Activated CD4-positive, alpha-beta T cell treated with anti-CD3 and anti-CD28 coated beads, Interleukin-2, amount 10 ng/mL, durations not matched to agents 24 days and 14 days (primary cell): ENCODE measurements around the gene MPZL3. TPM values are rescaled to one million over a fixed set of nuclear protein-coding genes. Genes with fewer than 3 reads are reported as not detected.

Source experiments
- DNase-seq: peaks from one replicate; pipeline ENCODE4 v3.0.0; 2022
- H3K27ac Mint-ChIP-seq: one replicate; pipeline ENCODE4 v1.8.0; 2022; ENCODE audit warnings: mild to moderate bottlenecking, mixed read lengths
- H3K27me3 Mint-ChIP-seq: one replicate; pipeline ENCODE4 v1.8.0; 2022; ENCODE audit warnings: mixed read lengths
- H3K36me3 Mint-ChIP-seq: one replicate; pipeline ENCODE4 v1.8.0; 2022; ENCODE audit warnings: low read depth, mild to moderate bottlenecking, mixed read lengths
- H3K4me1 Mint-ChIP-seq: one replicate; pipeline ENCODE4 v1.8.0; 2021; ENCODE audit warnings: mixed read lengths
- H3K4me3 Mint-ChIP-seq: one replicate; pipeline ENCODE4 v1.8.0; 2022; ENCODE audit warnings: mild to moderate bottlenecking, moderate library complexity, mixed read lengths
- H3K9me3 Mint-ChIP-seq: one replicate; pipeline ENCODE4 v1.8.0; 2021; ENCODE audit warnings: mixed read lengths
- intact Hi-C: fragments of 100-400 bp; cut with micrococcal nuclease; formaldehyde crosslinking; loops from one replicate; pipeline ENCODE4 v1.15.1; 2023
- total RNA-seq: library from RNA; stranded (reverse); gene quantifications from 2 replicates; pipeline ENCODE4 v1.2.3, GENCODE V29; 2022

The MPZL3 gene
- 64.6 and 65.4 TPM in 2 replicates for total RNA-seq

- DNase-seq = peak; percentile 94
- Mint-ChIP-seq H3K36me3 (peaks cover 35% of the 10 kb centered on the region), H3K27ac (peak within 1 kb of the TSS; percentile 97), H3K4me3 (peak within 1 kb of the TSS; percentile 97), H3K9me3 (no peaks in the 10 kb centered on the region), H3K4me1 (peaks cover 41% of the 10 kb centered on the region), H3K27me3 (no peaks in the 10 kb centered on the region)
- intact Hi-C loops = loop anchor here (1.0 to 5.0 kb wide), 3 partner anchors 11 to 150 kb away; partner anchors contain the start of gene ATP5MG
Measured at GRCh38 chr11:118251858-118252652, at the start of gene MPZL3. Gene MPZL3, minus strand, starts transcription at chr11:118252365. Its CDS starts 71 bp downstream, at chr11:118252294.

GRCh38 chr11:118301600-118302195 is 49.5 kb upstream of the MPZL3 start:
- Mint-ChIP-seq H3K36me3 (peaks cover 15% of the 10 kb centered on the region), H3K9me3 (no peaks in the 10 kb centered on the region), H3K4me1 (peaks cover 23% of the 10 kb centered on the region), H3K27me3 (no peaks in the 10 kb centered on the region), H3K4me3 (no peak overlapping the region), H3K27ac (no peak overlapping the region)
- intact Hi-C loops = no loop called here
- no peak for DNase-seq

- Mint-ChIP-seq H3K4me3 (no peak overlapping the region), H3K27ac (peak overlapping the region; percentile 31), H3K4me1 (peaks cover 17% of the 10 kb centered on the region), H3K9me3 (no peaks in the 10 kb centered on the region), H3K36me3 (no peaks in the 10 kb centered on the region), H3K27me3 (peaks cover 2% of the 10 kb centered on the region)
- intact Hi-C loops = loop anchor here (1.0 to 5.0 kb wide), 3 partner anchors 8 to 191 kb away; partner anchors contain the start of gene CD3E
- peak; percentile 79 for DNase-seq
Measured at GRCh38 chr11:118295815-118296454, 43.8 kb upstream of the MPZL3 start.

- intact Hi-C loops = loop anchor here (1.0 to 5.0 kb wide), 2 partner anchors 9 to 192 kb away; partner anchors contain the start of gene CD3E
- no peaks in the 10 kb centered on the region for H3K9me3 Mint-ChIP-seq
Measured at GRCh38 chr11:118295199-118295598, 43.0 kb upstream of the MPZL3 start.

GRCh38 chr11:118294053-118294452 is 41.9 kb upstream of the MPZL3 start:
- H3K27me3 Mint-ChIP-seq = peaks cover 2% of the 10 kb centered on the region
- H3K27ac Mint-ChIP-seq = no peak overlapping the region
- intact Hi-C loops = no loop called here
- no peaks in the 10 kb centered on the region for H3K9me3 Mint-ChIP-seq
- DNase-seq = no peak
- peaks cover 25% of the 10 kb centered on the region for H3K4me1 Mint-ChIP-seq
- peaks cover 2% of the 10 kb centered on the region for H3K36me3 Mint-ChIP-seq
- H3K4me3 Mint-ChIP-seq = no peak overlapping the region

More at GRCh38 chr11:118295199-118295598, 43.0 kb upstream of the MPZL3 start:
- peaks cover 21% of the 10 kb centered on the region for H3K4me1 Mint-ChIP-seq
- no peak overlapping the region for H3K4me3 Mint-ChIP-seq
- DNase-seq = no peak
- H3K36me3 Mint-ChIP-seq = no peaks in the 10 kb centered on the region
- H3K27ac Mint-ChIP-seq = no peak overlapping the region
- H3K27me3 Mint-ChIP-seq = peaks cover 2% of the 10 kb centered on the region

- intact Hi-C loops = loop anchor here (1.0 to 2.0 kb wide), 3 partner anchors 51 to 146 kb away; no protein-coding TSS in a partner anchor
- Mint-ChIP-seq H3K4me1 (peaks cover 25% of the 10 kb centered on the region), H3K36me3 (peaks cover 2% of the 10 kb centered on the region), H3K4me3 (no peak overlapping the region), H3K27ac (no peak overlapping the region), H3K27me3 (peaks cover 2% of the 10 kb centered on the region), H3K9me3 (no peaks in the 10 kb centered on the region)
- no peak for DNase-seq
Measured at GRCh38 chr11:118291477-118292135, 39.4 kb upstream of the MPZL3 start.

GRCh38 chr11:118290923-118291322 is 38.8 kb upstream of the MPZL3 start:
- Mint-ChIP-seq H3K36me3 (peaks cover 2% of the 10 kb centered on the region), H3K27me3 (peaks cover 2% of the 10 kb centered on the region), H3K4me3 (no peak overlapping the region), H3K27ac (peak overlapping the region; percentile 1), H3K9me3 (peaks cover 2% of the 10 kb centered on the region), H3K4me1 (peaks cover 23% of the 10 kb centered on the region)
- DNase-seq = peak; percentile 87
- intact Hi-C loops = loop anchor here (1.0 to 2.0 kb wide), 3 partner anchors 50 to 146 kb away; no protein-coding TSS in a partner anchor

- Mint-ChIP-seq H3K9me3 (peaks cover 3% of the 10 kb centered on the region), H3K36me3 (peaks cover 2% of the 10 kb centered on the region), H3K4me3 (no peak overlapping the region), H3K27me3 (peaks cover 2% of the 10 kb centered on the region), H3K4me1 (peaks cover 19% of the 10 kb centered on the region), H3K27ac (no peak overlapping the region)
- intact Hi-C loops = no loop called here
- DNase-seq = no peak
Measured at GRCh38 chr11:118289401-118289800, 37.2 kb upstream of the MPZL3 start.

GRCh38 chr11:118287006-118287405 is 34.8 kb upstream of the MPZL3 start:
- peaks cover 7% of the 10 kb centered on the region for H3K9me3 Mint-ChIP-seq
- no peaks in the 10 kb centered on the region for H3K27me3 Mint-ChIP-seq
- intact Hi-C loops = no loop called here
- H3K4me1 Mint-ChIP-seq = peaks cover 33% of the 10 kb centered on the region
- DNase-seq = no peak
- H3K4me3 Mint-ChIP-seq = no peak overlapping the region
- H3K27ac Mint-ChIP-seq = peak overlapping the region; percentile 62
- H3K36me3 Mint-ChIP-seq = peaks cover 2% of the 10 kb centered on the region

- intact Hi-C loops = no loop called here
- Mint-ChIP-seq H3K27me3 (no peaks in the 10 kb centered on the region), H3K4me1 (peaks cover 32% of the 10 kb centered on the region), H3K9me3 (peaks cover 7% of the 10 kb centered on the region), H3K27ac (no peak overlapping the region), H3K4me3 (no peak overlapping the region), H3K36me3 (peaks cover 2% of the 10 kb centered on the region)
- no peak for DNase-seq
Measured at GRCh38 chr11:118286545-118286944, 34.4 kb upstream of the MPZL3 start.

GRCh38 chr11:118283756-118284350 is 31.7 kb upstream of the MPZL3 start:
- DNase-seq = peak; percentile 66
- Mint-ChIP-seq H3K9me3 (peaks cover 7% of the 10 kb centered on the region), H3K4me3 (peak overlapping the region; percentile 11), H3K36me3 (no peaks in the 10 kb centered on the region), H3K27ac (peak overlapping the region; percentile 72), H3K4me1 (peaks cover 28% of the 10 kb centered on the region), H3K27me3 (no peaks in the 10 kb centered on the region)
- intact Hi-C loops = no loop called here

- no peak for DNase-seq
- Mint-ChIP-seq H3K4me3 (no peak overlapping the region), H3K4me1 (peaks cover 28% of the 10 kb centered on the region), H3K27me3 (no peaks in the 10 kb centered on the region), H3K27ac (peak overlapping the region; percentile 72), H3K36me3 (no peaks in the 10 kb centered on the region), H3K9me3 (peaks cover 7% of the 10 kb centered on the region)
- intact Hi-C loops = no loop called here
Measured at GRCh38 chr11:118283037-118283636, 31.0 kb upstream of the MPZL3 start.

- Mint-ChIP-seq H3K27me3 (no peaks in the 10 kb centered on the region), H3K4me1 (peaks cover 28% of the 10 kb centered on the region), H3K36me3 (no peaks in the 10 kb centered on the region), H3K9me3 (peaks cover 7% of the 10 kb centered on the region), H3K4me3 (no peak overlapping the region), H3K27ac (no peak overlapping the region)
- intact Hi-C loops = no loop called here
- no peak for DNase-seq
Measured at GRCh38 chr11:118282606-118283005, 30.4 kb upstream of the MPZL3 start.
